HG03280 (cell line): ENCODE measurements around the gene EFCAB5.
"Not testable (repeated sequence)": the region's sequence is repeated elsewhere in the genome, so short reads cannot be mapped to it uniquely, and the experiment has no call there.

ENCODE experiments used
- ATAC-seq: cut with Tn5 transposase; IDR thresholded peaks from one replicate; pipeline ENCODE4 v1.9.1; 2021; ENCODE audit warnings: mild to moderate bottlenecking, moderate library complexity; ENCODE audit not compliant: unreplicated experiment

EFCAB5 gene

DNA sequence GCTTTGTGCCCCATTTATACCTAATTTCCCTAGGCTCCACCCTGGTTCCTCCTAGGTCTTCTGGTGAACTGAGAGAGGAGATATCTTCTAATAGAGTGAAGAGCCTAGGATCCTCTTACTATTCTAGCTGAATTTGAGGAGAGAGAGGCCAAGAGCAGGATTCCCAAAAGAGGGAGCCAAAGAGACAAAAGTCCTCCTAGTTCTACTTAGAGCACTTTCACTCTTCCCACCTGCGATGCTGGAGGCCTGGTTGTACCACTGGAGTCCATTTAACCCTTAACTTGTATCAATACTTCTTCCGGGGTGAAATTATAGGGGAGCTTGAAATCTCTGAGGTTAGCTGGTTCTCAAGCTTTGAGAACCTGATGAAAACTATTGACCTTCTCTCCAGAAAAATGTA lies 8.1 kb upstream of the EFCAB5 start:
- ATAC-seq = no peak

DNA sequence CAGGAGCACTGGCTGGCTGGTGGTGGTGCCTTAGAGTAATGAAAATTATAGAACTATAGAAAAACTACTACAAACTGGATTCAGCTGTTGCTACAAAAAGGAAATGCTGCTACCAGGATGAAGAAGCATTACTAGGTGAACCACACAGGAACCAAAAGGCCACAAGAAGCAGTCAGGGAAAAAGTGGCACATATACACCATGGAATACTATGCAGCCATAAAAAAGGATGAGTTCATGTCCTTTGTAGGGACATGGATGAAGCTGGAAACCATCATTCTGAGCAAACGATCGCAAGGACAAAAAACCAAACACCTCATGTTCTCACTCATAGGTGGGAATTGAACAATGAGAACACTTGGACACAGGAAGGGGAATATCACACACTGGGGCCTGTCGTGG lies 5.5 kb upstream of the EFCAB5 start:
- ATAC-seq = not testable (repeated sequence)

DNA sequence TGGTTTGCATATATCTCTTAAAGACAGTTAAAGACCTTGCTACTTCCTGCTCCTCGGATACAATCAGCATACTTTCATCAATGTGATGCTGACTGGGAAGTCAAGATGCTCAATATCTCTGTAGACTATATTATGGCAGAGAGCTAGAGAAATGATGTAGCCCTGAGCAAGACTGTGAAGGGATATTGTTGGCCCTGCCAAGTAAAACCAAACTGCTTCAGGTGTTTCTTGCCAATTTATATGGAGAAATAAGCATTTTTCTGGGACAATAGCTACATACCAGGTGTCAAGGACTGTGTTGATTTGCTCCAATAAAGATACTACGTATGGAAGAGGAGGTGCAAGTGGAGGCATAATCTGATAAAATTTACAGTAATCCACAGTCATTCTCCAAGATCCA lies 4.7 kb upstream of the EFCAB5 start:
- no peak for ATAC-seq

DNA sequence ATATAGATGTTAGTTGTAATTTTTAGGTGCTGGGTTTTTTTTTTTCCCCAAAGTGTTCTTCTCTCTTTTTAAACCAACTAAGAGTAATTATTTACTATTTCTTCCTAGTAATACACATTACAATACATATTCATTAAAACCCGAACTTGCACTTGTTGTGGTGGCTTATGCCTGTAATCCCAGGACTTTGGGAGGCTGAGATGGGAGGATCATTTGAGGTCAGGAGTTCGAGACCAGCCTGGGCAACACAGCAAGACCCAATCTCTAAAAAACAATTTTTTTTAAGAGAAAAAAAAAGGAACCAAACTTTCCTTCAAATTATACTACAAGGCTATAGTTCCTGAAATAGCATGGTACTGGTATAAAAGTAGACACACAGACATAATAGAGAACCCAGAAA lies 3.8 kb downstream of the EFCAB5 start:
- no peak for ATAC-seq

DNA sequence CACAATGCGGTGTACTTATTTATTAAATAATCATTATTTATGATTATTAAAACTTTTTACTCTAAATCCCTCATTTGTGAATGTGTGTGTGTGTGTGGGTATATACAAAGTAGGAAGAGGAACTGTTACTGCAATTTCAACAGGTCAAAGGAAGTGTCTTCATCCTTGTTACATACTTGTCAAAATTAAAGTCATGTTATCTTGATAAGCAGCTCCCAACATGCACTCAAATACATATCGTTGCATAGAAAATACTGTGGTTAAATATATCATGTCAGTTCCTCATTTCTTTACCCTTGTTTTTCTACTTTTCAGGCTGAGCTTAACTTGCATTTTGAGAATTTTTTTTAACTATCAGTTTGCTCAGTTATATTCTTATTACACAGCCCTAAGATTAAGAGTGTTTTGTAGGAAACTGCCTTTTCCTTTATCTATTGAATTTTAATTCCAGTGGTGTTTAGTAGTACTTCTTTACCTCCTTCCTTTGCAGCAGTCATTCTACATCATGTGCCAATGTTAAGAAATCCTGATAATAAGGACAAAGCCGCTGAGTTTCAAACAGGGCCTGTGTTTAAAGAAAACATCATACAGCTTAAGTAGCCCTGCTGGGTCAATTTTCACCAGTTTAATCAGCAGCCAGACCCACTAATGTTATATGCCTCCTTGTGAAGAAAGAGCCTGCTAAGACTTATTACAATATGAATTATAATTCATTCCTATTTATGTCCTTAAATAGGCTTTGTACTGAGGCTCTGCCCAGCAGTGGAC lies 7.2 kb downstream of the EFCAB5 start:
- no peak for ATAC-seq

DNA sequence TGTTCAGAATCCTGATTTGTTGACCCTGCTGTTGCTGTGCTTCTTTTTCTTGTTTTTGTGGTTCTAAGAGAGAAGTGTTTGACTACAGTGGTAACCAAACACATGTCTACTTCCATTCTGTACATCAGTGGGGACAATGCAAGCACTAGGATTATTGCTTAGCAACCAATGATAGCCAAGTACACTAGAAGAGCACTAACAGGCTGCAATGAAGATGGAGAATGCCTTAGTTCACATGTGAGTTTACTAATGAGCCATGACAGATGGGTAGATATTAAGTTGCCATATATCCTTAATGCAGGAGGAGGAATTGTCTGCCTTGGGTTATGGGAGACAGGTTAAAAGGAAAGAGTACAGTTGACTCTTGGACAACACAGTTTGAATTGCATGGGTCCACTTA lies 8.3 kb downstream of the EFCAB5 start:
- no peak for ATAC-seq

DNA sequence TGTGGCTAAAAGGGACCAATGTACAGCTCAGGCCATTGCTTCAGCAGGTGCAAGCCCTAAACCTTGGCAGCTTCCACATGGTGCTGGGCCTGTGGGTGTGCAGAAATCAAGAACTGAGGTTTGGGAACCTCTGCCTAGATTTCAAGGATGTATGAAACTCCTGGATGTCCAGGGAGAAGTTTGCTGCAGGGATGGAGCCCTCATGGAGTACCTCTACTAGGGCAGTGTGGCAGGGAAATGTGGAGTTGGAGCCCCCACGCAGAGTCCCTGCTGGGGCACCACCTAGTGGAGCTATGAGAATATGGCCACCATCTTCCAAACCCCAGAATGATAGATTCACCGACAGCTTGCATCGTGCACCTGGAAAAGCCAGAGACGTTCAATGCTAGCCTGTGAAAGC lies 13.0 kb downstream of the EFCAB5 start:
- ATAC-seq = no peak

DNA sequence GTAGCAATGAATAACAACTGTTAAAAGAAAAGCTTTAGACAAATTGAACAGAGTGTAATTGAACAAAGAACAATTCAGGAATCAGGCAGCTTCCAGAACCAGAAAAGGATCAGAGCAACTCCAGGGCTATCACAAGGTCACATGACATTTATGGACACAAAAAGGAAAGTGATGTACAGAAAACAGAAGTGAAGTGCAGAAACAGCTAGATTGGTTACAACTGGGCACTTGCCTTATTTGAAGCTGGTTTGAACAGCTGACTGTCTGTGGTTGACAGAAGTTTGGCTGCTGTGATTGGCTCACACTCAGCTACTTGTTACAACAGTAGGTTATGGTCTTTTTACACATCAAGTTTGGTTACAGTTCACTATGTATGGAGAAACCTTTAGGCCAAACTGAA lies 14.8 kb downstream of the EFCAB5 start:
- no peak for ATAC-seq

DNA sequence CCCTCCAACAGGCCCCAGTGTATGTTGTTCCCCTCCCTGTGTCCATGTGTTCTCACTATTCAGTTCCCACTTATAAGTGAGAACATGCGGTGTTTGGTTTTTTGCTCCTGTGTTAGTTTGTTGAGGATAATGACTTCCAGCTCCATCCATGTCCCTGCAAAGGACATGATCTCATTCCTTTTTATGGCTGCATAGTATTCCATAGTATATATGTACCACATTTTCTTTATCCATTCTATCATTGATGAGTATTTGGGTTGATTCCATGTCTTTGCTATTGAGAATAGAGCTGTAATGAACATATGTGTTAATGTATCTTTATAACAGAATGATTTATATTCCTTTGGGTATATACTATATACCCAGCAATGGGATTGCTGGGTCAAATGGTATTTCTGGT lies 16.1 kb downstream of the EFCAB5 start:
- not testable (repeated sequence) for ATAC-seq

DNA sequence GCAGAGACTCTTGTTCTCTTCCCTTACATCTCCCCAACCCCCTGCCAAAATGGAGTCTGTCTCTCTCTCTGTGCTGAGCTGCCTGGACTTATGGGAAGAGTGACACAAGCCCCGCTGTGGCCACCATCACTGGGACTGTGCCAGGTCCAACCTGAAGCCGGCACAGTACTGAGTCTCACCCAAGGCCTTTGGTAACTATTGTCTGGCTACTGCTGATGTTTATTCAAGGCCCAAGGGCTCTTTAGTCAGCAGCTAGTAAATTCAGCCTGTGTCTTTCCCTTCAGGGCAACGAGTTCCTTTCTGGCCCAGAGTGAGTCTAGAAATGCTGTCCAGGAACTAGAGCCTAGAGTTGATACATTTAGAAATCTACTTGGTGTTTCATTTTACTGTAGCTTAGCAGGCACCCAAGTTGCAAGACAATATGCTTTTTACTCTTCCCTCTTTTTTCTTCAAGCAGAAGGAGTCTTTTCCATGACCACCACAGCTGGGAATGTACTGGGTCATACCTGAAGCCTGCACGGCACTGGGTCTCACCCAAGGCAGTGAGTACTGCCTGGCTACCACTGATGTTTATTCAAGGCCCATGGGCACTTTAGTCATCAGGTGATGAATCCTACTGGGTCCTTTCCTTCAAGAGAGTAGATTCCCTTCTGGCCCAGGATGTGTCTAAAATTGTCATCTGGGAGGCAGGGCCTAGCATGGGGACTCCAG lies 17.7 kb downstream of the EFCAB5 start:
- no peak for ATAC-seq

DNA sequence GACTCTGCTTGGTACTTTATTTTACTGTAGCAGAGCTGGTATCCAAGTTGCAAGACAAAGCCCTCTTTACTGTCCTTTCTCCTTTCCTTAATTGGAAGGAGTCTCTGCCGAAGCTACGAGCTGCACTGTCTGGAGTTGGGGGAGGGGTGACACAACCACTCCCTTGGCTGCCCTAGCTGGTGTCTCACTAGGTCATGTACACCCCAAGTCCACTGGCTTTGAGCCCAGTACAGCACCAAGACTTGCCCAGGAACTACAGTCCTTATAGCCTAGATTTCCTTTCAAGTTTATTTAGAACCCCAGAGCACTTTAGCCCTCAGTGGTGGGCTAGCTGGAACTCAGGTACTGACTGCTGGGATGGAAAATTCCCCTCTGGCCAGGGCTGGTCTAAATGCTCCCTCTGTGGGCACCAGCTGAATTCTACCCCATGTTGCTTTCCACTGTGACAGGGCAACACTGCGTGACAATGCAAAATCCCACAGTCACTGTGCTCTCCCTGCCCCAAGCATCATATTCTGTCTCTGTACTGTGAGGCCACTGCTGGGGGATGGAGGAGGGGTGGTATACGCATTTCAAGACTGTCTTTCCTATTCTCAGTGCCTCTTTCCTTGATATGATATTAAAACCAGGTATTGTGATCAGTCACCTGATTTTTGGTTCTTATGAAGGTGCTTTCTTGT lies 18.4 kb downstream of the EFCAB5 start:
- no peak for ATAC-seq

DNA sequence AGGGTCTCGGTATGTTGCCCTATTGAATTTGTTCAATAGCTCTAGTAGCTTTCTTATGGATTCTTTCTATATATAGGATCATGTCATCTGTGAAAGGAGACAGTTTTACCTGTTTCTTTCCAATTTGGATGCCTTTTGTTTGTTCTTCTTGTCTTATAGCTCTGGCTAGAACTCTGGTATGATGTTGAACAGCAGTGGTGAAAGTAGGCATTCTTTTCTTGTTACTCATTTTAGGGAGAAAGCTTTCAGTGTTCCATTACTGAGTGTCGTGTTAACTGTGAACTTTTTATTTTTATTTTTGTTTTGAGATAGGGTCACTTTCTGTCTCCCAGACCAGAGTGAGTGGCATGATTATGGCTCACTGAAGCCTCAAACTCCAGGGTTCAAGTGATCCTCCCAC lies 21.2 kb downstream of the EFCAB5 start:
- no peak for ATAC-seq

DNA sequence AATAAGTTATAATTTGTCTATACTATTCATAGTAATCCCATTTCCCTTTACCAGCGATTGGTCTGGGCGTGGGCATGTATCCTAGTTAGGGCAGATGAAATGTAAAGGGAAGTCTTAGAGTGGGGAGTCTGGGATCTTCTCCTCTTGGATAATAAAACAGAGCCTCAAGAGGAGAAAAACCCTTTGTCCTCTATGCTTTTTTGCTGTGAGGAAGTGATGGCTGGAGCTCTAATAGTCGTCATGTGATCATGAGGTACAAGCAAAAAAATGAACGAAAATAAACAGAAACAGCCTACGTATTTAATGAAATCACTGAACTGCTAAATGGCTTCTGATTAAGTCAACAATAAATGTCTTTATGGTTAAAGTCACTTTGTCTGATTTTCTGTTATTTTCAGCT lies 26.8 kb downstream of the EFCAB5 start:
- no peak for ATAC-seq

DNA sequence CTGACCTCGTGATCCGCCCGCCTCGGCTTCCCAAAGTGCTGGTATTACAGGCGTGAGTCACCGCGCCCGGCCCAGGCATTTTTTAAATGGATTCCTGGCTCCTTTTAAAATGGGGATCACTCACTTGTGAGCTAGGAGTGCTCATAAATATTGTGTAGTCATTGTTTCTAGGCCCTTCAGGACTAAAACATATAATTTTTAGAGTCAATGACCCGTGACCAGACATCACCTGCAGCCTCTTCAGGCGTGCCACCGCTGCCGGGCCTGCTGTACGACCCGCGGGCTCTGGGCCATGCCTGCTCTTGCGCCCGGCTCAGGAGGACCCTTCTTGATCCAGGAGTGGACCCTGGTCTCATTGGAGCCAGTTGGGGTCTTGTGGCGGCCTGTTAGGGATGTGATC lies 30.8 kb downstream of the EFCAB5 start:
- ATAC-seq = no peak

DNA sequence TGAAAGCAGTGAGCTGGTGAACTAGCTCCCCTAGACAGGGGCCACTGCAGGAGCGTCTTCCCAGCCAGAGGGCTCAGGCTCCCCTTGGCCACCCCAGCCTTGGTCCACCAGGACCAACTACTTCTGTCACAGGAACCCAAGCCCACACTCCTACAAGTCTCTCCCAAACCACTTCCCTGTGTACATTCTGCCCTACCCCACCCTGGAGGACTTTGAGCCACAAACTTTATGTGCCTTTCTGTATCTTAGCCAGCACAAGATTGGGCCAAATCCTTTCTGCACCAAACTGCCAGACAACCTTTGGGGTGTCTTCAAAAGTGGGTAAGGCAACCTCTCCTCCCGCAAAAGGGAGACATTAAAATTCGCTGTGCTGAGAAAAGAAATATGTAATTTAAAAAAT lies 31.6 kb downstream of the EFCAB5 start:
- ATAC-seq = no peak

DNA sequence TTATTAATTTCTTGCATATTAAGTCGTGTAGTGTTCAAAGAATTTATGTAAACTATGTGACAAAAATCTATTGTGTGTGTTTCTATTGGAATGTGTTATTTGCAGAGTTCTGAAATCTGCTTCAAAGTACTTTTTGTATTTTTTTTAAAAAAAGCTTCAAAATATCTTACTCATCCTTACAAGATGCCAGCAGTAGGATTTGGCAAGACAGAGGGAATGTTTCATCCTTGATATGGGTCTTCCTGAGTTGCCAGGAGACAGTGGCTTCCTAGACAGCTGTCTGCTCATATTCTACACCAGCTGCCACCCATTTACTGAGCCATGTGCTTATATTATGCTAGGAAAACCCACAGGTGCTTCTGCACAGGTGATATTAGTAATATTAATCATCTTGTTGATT lies 36.4 kb downstream of the EFCAB5 start:
- no peak for ATAC-seq

DNA sequence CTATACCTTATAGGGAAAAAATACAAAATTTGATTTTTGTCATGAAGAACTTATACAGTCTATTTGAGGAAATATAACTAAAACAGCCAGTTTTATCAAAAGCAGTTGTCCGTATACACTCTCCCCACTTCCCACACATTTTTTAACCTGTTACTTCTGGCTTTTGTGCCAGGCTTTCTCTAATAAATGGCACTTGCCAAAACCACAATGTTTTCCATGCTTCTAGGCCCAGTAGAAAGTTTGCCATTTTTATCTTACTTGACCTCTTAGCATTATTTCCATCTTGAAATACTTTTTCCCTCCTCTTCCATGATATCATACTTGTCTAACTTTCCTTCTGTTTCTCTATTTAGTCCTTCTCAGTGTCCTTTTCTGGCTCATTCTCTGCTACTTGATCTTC lies 38.8 kb downstream of the EFCAB5 start:
- ATAC-seq = no peak

DNA sequence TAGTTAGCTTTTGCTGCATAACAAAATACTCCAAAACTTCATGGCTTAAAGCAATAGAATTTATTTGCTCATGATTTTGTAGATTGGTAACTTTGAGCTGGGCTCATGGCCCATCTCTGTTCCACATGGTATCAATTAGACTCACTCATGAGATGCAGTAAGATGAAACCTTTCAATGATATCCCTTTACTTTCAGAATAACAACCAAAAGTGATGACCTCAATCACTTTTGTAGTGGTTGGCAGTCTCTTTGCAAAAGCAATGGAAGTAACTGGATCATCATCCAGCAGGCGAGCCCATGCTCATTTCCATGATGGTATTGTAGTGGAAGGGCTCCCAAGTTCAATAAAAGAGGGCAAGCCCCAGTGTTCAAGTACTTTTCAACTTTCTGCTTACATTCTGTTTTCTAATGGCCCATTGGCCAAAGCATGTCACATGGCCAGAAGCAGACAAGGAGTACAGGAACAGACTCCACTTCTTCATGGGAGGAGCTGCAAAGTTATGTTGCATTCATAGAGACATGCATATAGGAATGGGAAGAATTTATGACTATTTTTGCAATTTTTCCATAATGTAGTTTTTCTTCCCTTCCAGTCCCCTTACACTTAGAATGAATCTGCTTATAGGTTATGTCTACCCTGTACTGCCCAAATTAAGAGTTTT lies 41.7 kb downstream of the EFCAB5 start:
- no peak for ATAC-seq

DNA sequence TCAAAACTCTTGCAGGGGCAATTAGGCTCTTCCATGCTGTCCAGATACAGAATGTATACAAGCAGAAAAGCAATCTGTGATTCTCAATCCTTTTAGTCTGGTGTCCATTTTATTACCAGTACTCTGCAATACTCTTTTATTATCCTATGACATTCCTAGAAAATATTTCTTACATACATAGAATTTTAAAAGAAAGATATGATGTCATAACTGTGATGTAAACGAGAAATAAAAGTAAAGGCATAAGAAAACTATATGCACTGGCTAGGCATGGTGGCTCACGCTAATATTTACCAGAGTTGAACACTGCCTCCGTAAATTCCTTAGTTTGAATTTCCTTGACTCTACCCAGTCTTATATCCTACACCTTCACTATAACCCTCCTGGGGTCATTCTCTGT lies 55.0 kb downstream of the EFCAB5 start:
- no peak for ATAC-seq

DNA sequence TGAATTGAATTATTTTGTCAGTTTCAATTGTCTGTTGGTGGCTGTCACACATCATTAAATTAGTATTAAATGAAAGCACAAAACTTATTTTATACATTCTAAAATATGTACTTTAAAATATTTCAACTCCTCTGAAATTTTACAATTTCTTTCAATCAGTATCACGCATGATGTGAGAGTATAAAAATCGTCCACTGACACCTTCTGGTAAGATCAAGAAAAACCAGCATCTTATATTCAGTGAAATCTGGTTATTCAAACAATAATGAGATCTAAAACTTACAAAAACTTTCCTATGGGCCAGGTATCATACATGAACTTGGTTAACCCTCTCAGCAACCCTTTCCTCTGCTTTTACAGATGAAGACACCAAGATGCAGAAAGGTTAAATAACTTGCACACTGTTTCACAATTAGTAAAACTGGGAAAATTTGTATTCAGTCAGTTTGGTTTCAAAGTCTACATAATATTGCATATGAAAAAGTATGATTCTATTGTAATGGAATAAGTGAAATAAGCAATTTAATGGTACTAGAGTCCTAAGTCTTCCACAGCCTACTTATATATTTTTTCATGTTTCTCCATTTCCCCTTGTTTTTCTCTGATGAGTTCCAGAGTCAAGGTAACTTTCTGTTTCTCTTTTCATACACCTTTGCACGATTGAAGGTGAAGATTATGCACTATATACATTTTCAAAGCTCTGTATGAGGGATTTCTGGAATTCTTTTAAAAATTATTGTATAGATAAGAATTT lies 58.7 kb downstream of the EFCAB5 start:
- ATAC-seq = no peak

DNA sequence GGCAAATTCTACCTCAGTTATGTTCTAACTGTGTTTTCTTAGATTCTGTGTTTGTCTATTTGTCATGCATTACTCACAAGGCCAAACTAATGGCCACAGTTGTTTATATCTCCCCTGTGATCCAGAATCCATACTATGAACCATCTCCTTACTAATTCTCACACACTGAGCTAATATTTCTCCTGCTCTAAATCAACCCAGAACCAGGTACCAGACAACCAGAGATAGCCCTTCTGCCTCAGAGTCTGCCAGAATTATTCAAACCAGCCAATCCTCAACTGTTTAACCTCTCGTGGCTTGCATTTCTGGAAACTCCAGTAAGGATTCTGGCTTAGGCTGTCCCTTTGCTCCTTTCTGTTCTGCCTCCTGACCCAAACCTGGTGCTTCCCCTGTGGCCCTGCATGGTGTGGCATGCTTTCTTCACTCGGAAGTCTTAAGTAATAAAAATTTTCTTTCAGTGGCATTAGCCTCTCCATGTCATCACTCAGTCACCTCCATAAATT lies 59.4 kb downstream of the EFCAB5 start:
- no peak for ATAC-seq
